Measurements from ENCODE around the gene TRPC4AP. TPM values are rescaled to one million over a fixed set of nuclear protein-coding genes. Genes with fewer than 3 reads are reported as not detected.

Gene TRPC4AP
- polyA plus RNA-seq, 1 donor from 2014 or later = 53.4 TPM

GRCh38 chr20:35020108-35020928 lies 72.3 kb downstream of the TRPC4AP start:
- Mint-ChIP-seq H3K4me3 (no peak overlapping the region), H3K27me3 (no peaks in the 10 kb centered on the region), H3K36me3 (peaks cover 2% of the 10 kb centered on the region), H3K9me3 (no peaks in the 10 kb centered on the region), H3K27ac (peak overlapping the region in 1 of 3 donors; percentile 74), H3K4me1 (peaks cover 0 to 3% (median 0%) of the 10 kb centered on the region in 3 donors)

GRCh38 chr20:35018590-35019371 lies 73.8 kb downstream of the TRPC4AP start:
- Mint-ChIP-seq H3K9me3 (no peaks in the 10 kb centered on the region), H3K36me3 (peaks cover 2% of the 10 kb centered on the region), H3K4me3 (no peak overlapping the region), H3K27ac (no peak overlapping the region), H3K27me3 (no peaks in the 10 kb centered on the region), H3K4me1 (peaks cover 10 to 12% (median 10%) of the 10 kb centered on the region in 3 donors)

- peaks cover 2% of the 10 kb centered on the region for H3K36me3 Mint-ChIP-seq
- no peaks in the 10 kb centered on the region for H3K9me3 Mint-ChIP-seq
- H3K27me3 Mint-ChIP-seq = no peaks in the 10 kb centered on the region
- peaks cover 10 to 12% (median 10%) of the 10 kb centered on the region in 3 donors for H3K4me1 Mint-ChIP-seq
- no peak overlapping the region for H3K27ac Mint-ChIP-seq
- H3K4me3 Mint-ChIP-seq = no peak overlapping the region
These were observed 75.3 kb downstream of the TRPC4AP start for GRCh38 chr20:35017099-35017835.

GRCh38 chr20:35015863-35016193 lies 76.8 kb downstream of the TRPC4AP start:
- Mint-ChIP-seq H3K27me3 (no peaks in the 10 kb centered on the region), H3K9me3 (no peaks in the 10 kb centered on the region), H3K4me3 (no peak overlapping the region), H3K36me3 (peaks cover 2% of the 10 kb centered on the region), H3K4me1 (peaks cover 10 to 12% (median 10%) of the 10 kb centered on the region in 3 donors), H3K27ac (peak overlapping the region in 1 of 3 donors; percentile 8)

GRCh38 chr20:35014537-35014936 lies 78.1 kb downstream of the TRPC4AP start:
- Mint-ChIP-seq H3K27ac (peak overlapping the region; percentile 57 to 76 (median 74)), H3K4me3 (peak overlapping the region in 2 of 4 donors; percentile 17 to 76), H3K36me3 (no peaks in the 10 kb centered on the region), H3K9me3 (no peaks in the 10 kb centered on the region), H3K27me3 (no peaks in the 10 kb centered on the region), H3K4me1 (peaks cover 10 to 12% (median 10%) of the 10 kb centered on the region in 3 donors)

- Mint-ChIP-seq H3K36me3 (no peaks in the 10 kb centered on the region), H3K27me3 (no peaks in the 10 kb centered on the region)
These were observed 78.9 kb downstream of the TRPC4AP start for GRCh38 chr20:35013421-35014411.

GRCh38 chr20:35012227-35013069 lies 80.2 kb downstream of the TRPC4AP start:
- Mint-ChIP-seq H3K27ac (peak overlapping the region in 1 of 3 donors; percentile 23), H3K4me1 (peaks cover 10 to 12% (median 10%) of the 10 kb centered on the region in 3 donors), H3K4me3 (no peak overlapping the region), H3K9me3 (no peaks in the 10 kb centered on the region), H3K27me3 (no peaks in the 10 kb centered on the region), H3K36me3 (no peaks in the 10 kb centered on the region)

More at GRCh38 chr20:35013421-35014411, 78.9 kb downstream of the TRPC4AP start:
- H3K4me1 Mint-ChIP-seq = peaks cover 10 to 12% (median 10%) of the 10 kb centered on the region in 3 donors
- H3K27ac Mint-ChIP-seq = peak overlapping the region in 1 of 3 donors; percentile 74
- H3K9me3 Mint-ChIP-seq = no peaks in the 10 kb centered on the region
- H3K4me3 Mint-ChIP-seq = peak overlapping the region in 2 of 4 donors; percentile 76

GRCh38 chr20:35011589-35012226 lies 80.9 kb downstream of the TRPC4AP start:
- no peaks in the 10 kb centered on the region for H3K36me3 Mint-ChIP-seq
- H3K4me1 Mint-ChIP-seq = peaks cover 10 to 12% (median 10%) of the 10 kb centered on the region in 3 donors
- no peaks in the 10 kb centered on the region for H3K27me3 Mint-ChIP-seq
- H3K4me3 Mint-ChIP-seq = no peak overlapping the region
- H3K9me3 Mint-ChIP-seq = no peaks in the 10 kb centered on the region
- H3K27ac Mint-ChIP-seq = no peak overlapping the region

- Mint-ChIP-seq H3K36me3 (no peaks in the 10 kb centered on the region), H3K4me1 (peaks cover 9 to 12% (median 10%) of the 10 kb centered on the region in 3 donors), H3K4me3 (no peak overlapping the region), H3K27ac (no peak overlapping the region), H3K27me3 (no peaks in the 10 kb centered on the region), H3K9me3 (no peaks in the 10 kb centered on the region)
These were observed 82.0 kb downstream of the TRPC4AP start for GRCh38 chr20:35010405-35011192.

- H3K4me3 Mint-ChIP-seq = no peak overlapping the region
- no peaks in the 10 kb centered on the region for H3K36me3 Mint-ChIP-seq
- H3K9me3 Mint-ChIP-seq = no peaks in the 10 kb centered on the region
- peak overlapping the region in 1 of 3 donors; percentile 39 for H3K27ac Mint-ChIP-seq
- no peaks in the 10 kb centered on the region for H3K27me3 Mint-ChIP-seq
- peaks cover 5 to 8% (median 8%) of the 10 kb centered on the region in 3 donors for H3K4me1 Mint-ChIP-seq
These were observed 82.8 kb downstream of the TRPC4AP start for GRCh38 chr20:35009665-35010328.

GRCh38 chr20:35008411-35009342 lies 83.9 kb downstream of the TRPC4AP start:
- H3K27ac Mint-ChIP-seq = no peak overlapping the region
- no peaks in the 10 kb centered on the region for H3K36me3 Mint-ChIP-seq
- no peaks in the 10 kb centered on the region for H3K9me3 Mint-ChIP-seq

More at GRCh38 chr20:35008411-35009342, 83.9 kb downstream of the TRPC4AP start:
- H3K27me3 Mint-ChIP-seq = no peaks in the 10 kb centered on the region
- H3K4me1 Mint-ChIP-seq = no peaks in the 10 kb centered on the region
- no peak overlapping the region for H3K4me3 Mint-ChIP-seq

All from IgD-negative memory B cell (primary cell).